HepG2 (cell line): Measurements from ENCODE around the gene CATSPERD. TPM values are rescaled to one million over a fixed set of nuclear protein-coding genes. Genes with fewer than 3 reads are reported as not detected.

Experiments used
- ATF7 ChIP-seq, 2 experiments: fragments of 450-650 bp in 1 of 2; sonication (generic) in 1 of 2; formaldehyde crosslinking in 1 of 2; IDR thresholded peaks; 2 replicates each; pipeline versions ENCODE4 v1.4.0 to v1.6.1; 2016 to 2020; ENCODE audit warnings: antibody characterized with exemption in 1 of 2, mild to moderate bottlenecking in 1 of 2, missing genetic modification reagents in 1 of 2
- BRCA1 ChIP-seq: sonication (generic); formaldehyde crosslinking; IDR thresholded peaks from 2 replicates; pipeline ENCODE4 v1.4.0; 2020; ENCODE audit warnings: missing genetic modification reagents
- RXRA ChIP-seq: sonication (generic); formaldehyde crosslinking; IDR thresholded peaks from 2 replicates; pipeline ENCODE4 v1.5.1; 2020; ENCODE audit warnings: missing genetic modification reagents
- SIN3B ChIP-seq: fragments of 150-350 bp; IDR thresholded peaks from 2 replicates; pipeline ENCODE4 v1.6.1; 2014; ENCODE audit warnings: low read length
- SMYD3 ChIP-seq: sonication (generic); formaldehyde crosslinking; IDR thresholded peaks from 2 replicates; pipeline ENCODE4 v1.8.1; 2023; ENCODE audit warnings: mild to moderate bottlenecking, missing genetic modification reagents
- STAG1 ChIP-seq: sonication (generic); formaldehyde crosslinking; IDR thresholded peaks from 2 replicates; pipeline ENCODE4 v1.4.0; 2020; ENCODE audit warnings: missing genetic modification reagents
- TCF12 ChIP-seq, 2 experiments: fragments of 450-650 bp in 1 of 2; sonication (generic) in 1 of 2; formaldehyde crosslinking in 1 of 2; IDR thresholded peaks; 2 replicates each; pipeline versions ENCODE4 v1.6.1 to v1.8.0; 2017 to 2022; ENCODE audit warnings: antibody characterized with exemption in 1 of 2, mild to moderate bottlenecking in 1 of 2, missing genetic modification reagents in 1 of 2, moderate library complexity in 1 of 2
- YY1 ChIP-seq: IDR thresholded peaks from 2 replicates; pipeline ENCODE4 v1.6.1; 2011; ENCODE audit warnings: low read length, low read depth, moderate library complexity, mild to moderate bottlenecking; ENCODE audit not compliant: insufficient read depth, insufficient replicate concordance
- ZBTB42 ChIP-seq: sonication (generic); formaldehyde crosslinking; IDR thresholded peaks from 2 replicates; pipeline ENCODE4 v1.5.0; 2020; ENCODE audit warnings: mild to moderate bottlenecking, missing genetic modification reagents
- ZFP90 ChIP-seq: sonication (generic); formaldehyde crosslinking; IDR thresholded peaks from 2 replicates; pipeline ENCODE4 v1.8.0; 2022; ENCODE audit warnings: missing genetic modification reagents, mild to moderate bottlenecking, inconsistent platforms, borderline replicate concordance
- ZNF674 ChIP-seq: sonication (generic); formaldehyde crosslinking; IDR thresholded peaks from 2 replicates; pipeline ENCODE4 v1.5.0; 2020; ENCODE audit warnings: low read depth, mild to moderate bottlenecking, missing genetic modification reagents
- ZNF841 ChIP-seq: sonication (generic); formaldehyde crosslinking; IDR thresholded peaks from 2 replicates; pipeline ENCODE4 v1.8.1; 2023; ENCODE audit warnings: missing genetic modification reagents, borderline replicate concordance
- polyA plus RNA-seq, 8 experiments: library from polyadenylated mRNA; depleted of rRNA in 3 of 8; stranded (reverse) in 7 of 8; unstranded in 1 of 8; fragments of >200 nt; fragmentation: Illumina TruSeq in 4 of 8; extraction: Trizol in 4 of 8; gene quantifications; 2 replicates each; pipeline versions ENCODE4 v1.2.1 to v1.2.3, GENCODE V29; 2011 to 2016; ENCODE audit warnings: low read depth in 4 of 8, missing spikeins in 1 of 8, mixed read lengths in 1 of 8; ENCODE audit not compliant: insufficient read depth in 1 of 8
- total RNA-seq, 5 experiments: library from RNA; depleted of rRNA; stranded (reverse); fragments of >200 nt; fragmentation: Illumina TruSeq; extraction: Trizol; gene quantifications; 2 replicates each; pipeline ENCODE4 v1.2.3, GENCODE V29; 2016; ENCODE audit warnings: low read depth in 1 of 5
- TF ChIP-seq, protein P1 (sequence below), 2 experiments: fragments of 450-650 bp in 1 of 2; sonication (generic) in 1 of 2; formaldehyde crosslinking; IDR thresholded peaks; 2 replicates each; pipeline versions ENCODE4 v1.5.0 to v1.8.0; 2020 to 2022; ENCODE audit warnings: mild to moderate bottlenecking in 1 of 2, missing genetic modification reagents in 1 of 2
- TF ChIP-seq, protein P2 (sequence below): conservative IDR thresholded peaks from 2 replicates; pipeline ENCODE4 v1.6.1; 2018; ENCODE audit warnings: missing genetic modification reagents
- TF ChIP-seq, protein P3 (sequence below): sonication (generic); formaldehyde crosslinking; IDR thresholded peaks from 2 replicates; pipeline ENCODE4 v1.4.0; 2020; ENCODE audit warnings: missing genetic modification reagents
- TF ChIP-seq, protein P4 (sequence below): IDR thresholded peaks from 2 replicates; pipeline ENCODE4 v1.6.1; 2018; ENCODE audit warnings: missing genetic modification reagents, mild to moderate bottlenecking, missing compliant biosample characterization
- TF ChIP-seq, protein P5 (sequence below): sonication (generic); formaldehyde crosslinking; IDR thresholded peaks from 2 replicates; pipeline ENCODE4 v1.5.0; 2020; ENCODE audit warnings: mild to moderate bottlenecking, missing genetic modification reagents

CATSPERD gene
- total and polyA plus RNA-seq, 2 of the 13 experiments (the other 11 are each of a cell fraction or from before 2014, with no cell fraction given), result 0.04 TPM; not detected in 1

GRCh38 chr19:5805462-5806132 lies 85.2 kb downstream of the CATSPERD start (continued):
- TF ChIP-seq TCF12 (IDR thresholded peaks at IDR 0.05) (no peak), TCF12 (CRISPR knock-in tag; IDR thresholded peaks at IDR 0.05) (0 out of 2 replicates have a peak, but pooled peaks have one; percentile 61), ZFP90 (CRISPR knock-in tag) (peak; percentile 64; the same call in 1 of the 2 replicates), SMYD3 (CRISPR knock-in tag) (no peak), BRCA1 (CRISPR knock-in tag) (no peak), ZNF841 (CRISPR knock-in tag) (no peak), ATF7 (IDR thresholded peaks at IDR 0.05) (no peak), ATF7 (CRISPR knock-in tag; IDR thresholded peaks at IDR 0.05) (no peak), SIN3B (no peak), RXRA (CRISPR knock-in tag) (peak; percentile 78), YY1 (peak; percentile 51), ZNF674 (CRISPR knock-in tag) (no peak), ZBTB42 (CRISPR knock-in tag) (0 out of 2 replicates have a peak, but pooled peaks have one; percentile 46), STAG1 (CRISPR knock-in tag) (peak; percentile 77)
- TF ChIP-seq, protein P1, sequence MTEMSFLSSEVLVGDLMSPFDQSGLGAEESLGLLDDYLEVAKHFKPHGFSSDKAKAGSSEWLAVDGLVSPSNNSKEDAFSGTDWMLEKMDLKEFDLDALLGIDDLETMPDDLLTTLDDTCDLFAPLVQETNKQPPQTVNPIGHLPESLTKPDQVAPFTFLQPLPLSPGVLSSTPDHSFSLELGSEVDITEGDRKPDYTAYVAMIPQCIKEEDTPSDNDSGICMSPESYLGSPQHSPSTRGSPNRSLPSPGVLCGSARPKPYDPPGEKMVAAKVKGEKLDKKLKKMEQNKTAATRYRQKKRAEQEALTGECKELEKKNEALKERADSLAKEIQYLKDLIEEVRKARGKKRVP (CRISPR knock-in tag; IDR thresholded peaks at IDR 0.05), result no peak
- TF ChIP-seq, protein P2, sequence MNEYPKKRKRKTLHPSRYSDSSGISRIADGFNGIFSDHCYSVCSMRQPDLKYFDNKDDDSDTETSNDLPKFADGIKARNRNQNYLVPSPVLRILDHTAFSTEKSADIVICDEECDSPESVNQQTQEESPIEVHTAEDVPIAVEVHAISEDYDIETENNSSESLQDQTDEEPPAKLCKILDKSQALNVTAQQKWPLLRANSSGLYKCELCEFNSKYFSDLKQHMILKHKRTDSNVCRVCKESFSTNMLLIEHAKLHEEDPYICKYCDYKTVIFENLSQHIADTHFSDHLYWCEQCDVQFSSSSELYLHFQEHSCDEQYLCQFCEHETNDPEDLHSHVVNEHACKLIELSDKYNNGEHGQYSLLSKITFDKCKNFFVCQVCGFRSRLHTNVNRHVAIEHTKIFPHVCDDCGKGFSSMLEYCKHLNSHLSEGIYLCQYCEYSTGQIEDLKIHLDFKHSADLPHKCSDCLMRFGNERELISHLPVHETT (CRISPR knock-in tag), result peak; percentile 76; the same call in 1 of the 2 replicates
- TF ChIP-seq, protein P3, sequence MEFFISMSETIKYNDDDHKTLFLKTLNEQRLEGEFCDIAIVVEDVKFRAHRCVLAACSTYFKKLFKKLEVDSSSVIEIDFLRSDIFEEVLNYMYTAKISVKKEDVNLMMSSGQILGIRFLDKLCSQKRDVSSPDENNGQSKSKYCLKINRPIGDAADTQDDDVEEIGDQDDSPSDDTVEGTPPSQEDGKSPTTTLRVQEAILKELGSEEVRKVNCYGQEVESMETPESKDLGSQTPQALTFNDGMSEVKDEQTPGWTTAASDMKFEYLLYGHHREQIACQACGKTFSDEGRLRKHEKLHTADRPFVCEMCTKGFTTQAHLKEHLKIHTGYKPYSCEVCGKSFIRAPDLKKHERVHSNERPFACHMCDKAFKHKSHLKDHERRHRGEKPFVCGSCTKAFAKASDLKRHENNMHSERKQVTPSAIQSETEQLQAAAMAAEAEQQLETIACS (CRISPR knock-in tag), result peak; percentile 50; the same call in 1 of the 2 replicates
- TF ChIP-seq, protein P4, sequence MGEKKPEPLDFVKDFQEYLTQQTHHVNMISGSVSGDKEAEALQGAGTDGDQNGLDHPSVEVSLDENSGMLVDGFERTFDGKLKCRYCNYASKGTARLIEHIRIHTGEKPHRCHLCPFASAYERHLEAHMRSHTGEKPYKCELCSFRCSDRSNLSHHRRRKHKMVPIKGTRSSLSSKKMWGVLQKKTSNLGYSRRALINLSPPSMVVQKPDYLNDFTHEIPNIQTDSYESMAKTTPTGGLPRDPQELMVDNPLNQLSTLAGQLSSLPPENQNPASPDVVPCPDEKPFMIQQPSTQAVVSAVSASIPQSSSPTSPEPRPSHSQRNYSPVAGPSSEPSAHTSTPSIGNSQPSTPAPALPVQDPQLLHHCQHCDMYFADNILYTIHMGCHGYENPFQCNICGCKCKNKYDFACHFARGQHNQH (CRISPR knock-in tag), result peak; percentile 58; the same call in 1 of the 2 replicates
- TF ChIP-seq, protein P5, sequence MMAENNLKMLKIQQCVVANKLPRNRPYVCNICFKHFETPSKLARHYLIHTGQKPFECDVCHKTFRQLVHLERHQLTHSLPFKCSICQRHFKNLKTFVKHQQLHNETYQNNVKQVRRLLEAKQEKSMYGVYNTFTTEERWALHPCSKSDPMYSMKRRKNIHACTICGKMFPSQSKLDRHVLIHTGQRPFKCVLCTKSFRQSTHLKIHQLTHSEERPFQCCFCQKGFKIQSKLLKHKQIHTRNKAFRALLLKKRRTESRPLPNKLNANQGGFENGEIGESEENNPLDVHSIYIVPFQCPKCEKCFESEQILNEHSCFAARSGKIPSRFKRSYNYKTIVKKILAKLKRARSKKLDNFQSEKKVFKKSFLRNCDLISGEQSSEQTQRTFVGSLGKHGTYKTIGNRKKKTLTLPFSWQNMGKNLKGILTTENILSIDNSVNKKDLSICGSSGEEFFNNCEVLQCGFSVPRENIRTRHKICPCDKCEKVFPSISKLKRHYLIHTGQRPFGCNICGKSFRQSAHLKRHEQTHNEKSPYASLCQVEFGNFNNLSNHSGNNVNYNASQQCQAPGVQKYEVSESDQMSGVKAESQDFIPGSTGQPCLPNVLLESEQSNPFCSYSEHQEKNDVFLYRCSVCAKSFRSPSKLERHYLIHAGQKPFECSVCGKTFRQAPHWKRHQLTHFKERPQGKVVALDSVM (CRISPR knock-in tag), result peak; percentile 48; the same call in 1 of the 2 replicates
